Ishikawa (cell line): ENCODE measurements around the gene TET2.

ENCODE experiments used
- CEBPB ChIP-seq: IDR thresholded peaks from 2 replicates; pipeline ENCODE4 v1.6.1; 2012
- CREB1 ChIP-seq: IDR thresholded peaks from 2 replicates; pipeline ENCODE4 v1.6.1; 2012; ENCODE audit warnings: low read depth
- EGR1 ChIP-seq: IDR thresholded peaks from 2 replicates; pipeline ENCODE4 v1.6.1; 2012
- EP300 ChIP-seq: IDR thresholded peaks from 2 replicates; pipeline ENCODE4 v1.6.1; 2012; ENCODE audit warnings: borderline replicate concordance
- FOXM1 ChIP-seq: IDR thresholded peaks from 2 replicates; pipeline ENCODE4 v1.6.1; 2012; ENCODE audit warnings: low read depth, borderline replicate concordance
- NFIC ChIP-seq: IDR thresholded peaks from 2 replicates; pipeline ENCODE4 v1.6.1; 2012
- RAD21 ChIP-seq: IDR thresholded peaks from 2 replicates; pipeline ENCODE4 v1.6.1; 2012; ENCODE audit warnings: low read depth
- REST ChIP-seq: IDR thresholded peaks from 2 replicates; pipeline ENCODE4 v1.6.1; 2012; ENCODE audit warnings: low read depth, mild to moderate bottlenecking
- TAF1 ChIP-seq: IDR thresholded peaks from 2 replicates; pipeline ENCODE4 v1.6.1; 2012; ENCODE audit warnings: low read depth, mild to moderate bottlenecking
- TCF12 ChIP-seq: IDR thresholded peaks from 2 replicates; pipeline ENCODE4 v1.6.1; 2012; ENCODE audit warnings: low read depth
- TEAD4 ChIP-seq: IDR thresholded peaks from 2 replicates; pipeline ENCODE4 v1.6.1; 2012
- YY1 ChIP-seq: IDR thresholded peaks from 2 replicates; pipeline ENCODE4 v1.6.1; 2012; ENCODE audit warnings: low read depth
- ZBTB7A ChIP-seq: IDR thresholded peaks from 2 replicates; pipeline ENCODE4 v1.6.1; 2012; ENCODE audit warnings: low read depth
- TF ChIP-seq, protein P1 (sequence below): IDR thresholded peaks from 2 replicates; pipeline ENCODE4 v1.6.1; 2012
- TF ChIP-seq, protein P2 (sequence below): IDR thresholded peaks from 2 replicates; pipeline ENCODE4 v1.6.1; 2012

The TET2 gene

DNA sequence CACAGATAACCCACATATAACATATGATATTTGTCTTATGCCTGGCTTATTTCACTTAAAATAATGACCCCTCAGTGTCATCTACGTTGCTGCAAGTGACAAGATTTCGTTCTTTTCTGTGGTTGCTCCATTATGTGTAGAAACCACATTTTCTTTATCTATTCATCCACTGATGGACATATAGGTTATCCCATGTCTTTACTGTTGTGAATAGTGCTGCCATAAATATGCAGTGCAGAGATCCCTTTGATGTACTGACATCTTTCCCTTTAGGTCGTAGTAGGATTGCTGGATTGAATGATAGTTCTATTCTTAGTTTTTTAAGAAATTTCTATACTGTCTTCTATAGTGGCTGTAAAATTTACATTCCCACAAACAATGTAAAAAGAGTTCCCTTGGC is 135.8 kb downstream of the TET2 start:
- no peak for TF ChIP-seq REST
- TF ChIP-seq RAD21, result no peak
- TF ChIP-seq ZBTB7A, result no peak
- TF ChIP-seq, protein P1, sequence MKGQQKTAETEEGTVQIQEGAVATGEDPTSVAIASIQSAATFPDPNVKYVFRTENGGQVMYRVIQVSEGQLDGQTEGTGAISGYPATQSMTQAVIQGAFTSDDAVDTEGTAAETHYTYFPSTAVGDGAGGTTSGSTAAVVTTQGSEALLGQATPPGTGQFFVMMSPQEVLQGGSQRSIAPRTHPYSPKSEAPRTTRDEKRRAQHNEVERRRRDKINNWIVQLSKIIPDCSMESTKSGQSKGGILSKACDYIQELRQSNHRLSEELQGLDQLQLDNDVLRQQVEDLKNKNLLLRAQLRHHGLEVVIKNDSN, result no peak
- TF ChIP-seq TEAD4, result no peak
- no peak for TF ChIP-seq YY1
- no peak for TF ChIP-seq EGR1
- TF ChIP-seq TAF1, result no peak
- no peak for TF ChIP-seq CEBPB
- TF ChIP-seq, protein P2, sequence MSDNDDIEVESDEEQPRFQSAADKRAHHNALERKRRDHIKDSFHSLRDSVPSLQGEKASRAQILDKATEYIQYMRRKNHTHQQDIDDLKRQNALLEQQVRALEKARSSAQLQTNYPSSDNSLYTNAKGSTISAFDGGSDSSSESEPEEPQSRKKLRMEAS, result no peak
- no peak for TF ChIP-seq EP300
- no peak for TF ChIP-seq NFIC
- no peak for TF ChIP-seq FOXM1
- no peak for TF ChIP-seq TCF12
- TF ChIP-seq CREB1, result no peak

GRCh38 chr4:105283501-105283900 is 136.8 kb downstream of the TET2 start:
- TF ChIP-seq EGR1 (no peak), ZBTB7A (no peak), TCF12 (no peak), EP300 (no peak), YY1 (no peak)
- TF ChIP-seq, protein P1, result no peak

GRCh38 chr4:105288121-105288520 is 141.4 kb downstream of the TET2 start:
- TF ChIP-seq YY1, result no peak
- TF ChIP-seq EP300, result no peak
- TF ChIP-seq NFIC, result no peak
- TF ChIP-seq TEAD4, result no peak
- TF ChIP-seq, protein P2, result no peak
- no peak for TF ChIP-seq CREB1
- no peak for TF ChIP-seq CEBPB

DNA sequence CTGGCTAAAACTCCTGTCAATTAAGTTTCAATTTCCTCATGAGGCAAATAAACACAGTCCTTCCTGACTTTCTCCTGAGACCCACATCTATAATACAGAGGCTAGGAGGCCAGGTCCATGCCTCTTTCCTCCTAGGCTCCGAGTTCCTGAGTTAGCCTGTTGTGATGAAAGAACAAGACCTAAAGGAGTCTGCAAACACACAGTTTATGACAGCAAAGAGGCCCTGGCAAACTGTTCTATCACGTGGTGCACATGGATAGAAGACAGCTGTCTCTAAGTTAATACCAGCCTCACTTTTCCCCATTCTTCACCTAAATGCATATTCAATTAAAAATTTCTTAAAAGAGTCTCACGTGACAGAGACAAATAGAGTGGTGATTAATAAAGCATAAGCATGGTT is 145.2 kb downstream of the TET2 start:
- TF ChIP-seq NFIC, result no peak

GRCh38 chr4:105293360-105293759 is 146.7 kb downstream of the TET2 start:
- TF ChIP-seq YY1, result no peak
- no peak for TF ChIP-seq REST
- TF ChIP-seq TEAD4, result no peak
- TF ChIP-seq, protein P2, result no peak
- no peak for TF ChIP-seq ZBTB7A
- TF ChIP-seq TAF1, result no peak
- TF ChIP-seq FOXM1, result no peak
- TF ChIP-seq EP300, result no peak
- no peak for TF ChIP-seq CEBPB
- TF ChIP-seq, protein P1, result no peak
- TF ChIP-seq RAD21, result no peak
- TF ChIP-seq EGR1, result no peak

DNA sequence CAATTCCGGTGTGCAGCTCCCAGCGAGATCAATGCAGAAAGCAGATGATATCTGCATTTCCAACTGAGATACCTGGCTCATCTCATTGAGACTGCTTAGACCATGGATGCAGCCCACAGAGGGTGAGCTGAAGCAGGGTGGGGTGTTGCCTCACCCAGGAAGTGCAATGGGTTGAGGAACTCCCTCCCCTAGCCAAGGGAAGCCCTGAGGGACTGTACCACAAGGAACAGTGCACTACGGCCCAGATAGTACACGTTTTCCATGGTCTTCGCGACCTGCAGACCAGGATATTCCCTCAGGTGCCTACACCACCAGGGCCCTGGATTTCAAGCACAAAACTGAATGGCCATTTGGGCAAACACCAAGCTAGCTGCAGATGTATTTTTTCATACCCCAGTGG is 150.0 kb downstream of the TET2 start:
- TF ChIP-seq REST, result no peak
- no peak for TF ChIP-seq RAD21
- TF ChIP-seq ZBTB7A, result no peak
- no peak for TF ChIP-seq EP300
- no peak for TF ChIP-seq CREB1
- TF ChIP-seq YY1, result no peak
- TF ChIP-seq TAF1, result no peak
- TF ChIP-seq FOXM1, result no peak
- no peak for TF ChIP-seq CEBPB
- no peak for TF ChIP-seq NFIC
- TF ChIP-seq, protein P2, result no peak
- TF ChIP-seq EGR1, result no peak
- TF ChIP-seq TCF12, result no peak
- TF ChIP-seq, protein P1, result no peak
